Measurements from ENCODE around the gene CRYGN.

CRYGN gene

DNA sequence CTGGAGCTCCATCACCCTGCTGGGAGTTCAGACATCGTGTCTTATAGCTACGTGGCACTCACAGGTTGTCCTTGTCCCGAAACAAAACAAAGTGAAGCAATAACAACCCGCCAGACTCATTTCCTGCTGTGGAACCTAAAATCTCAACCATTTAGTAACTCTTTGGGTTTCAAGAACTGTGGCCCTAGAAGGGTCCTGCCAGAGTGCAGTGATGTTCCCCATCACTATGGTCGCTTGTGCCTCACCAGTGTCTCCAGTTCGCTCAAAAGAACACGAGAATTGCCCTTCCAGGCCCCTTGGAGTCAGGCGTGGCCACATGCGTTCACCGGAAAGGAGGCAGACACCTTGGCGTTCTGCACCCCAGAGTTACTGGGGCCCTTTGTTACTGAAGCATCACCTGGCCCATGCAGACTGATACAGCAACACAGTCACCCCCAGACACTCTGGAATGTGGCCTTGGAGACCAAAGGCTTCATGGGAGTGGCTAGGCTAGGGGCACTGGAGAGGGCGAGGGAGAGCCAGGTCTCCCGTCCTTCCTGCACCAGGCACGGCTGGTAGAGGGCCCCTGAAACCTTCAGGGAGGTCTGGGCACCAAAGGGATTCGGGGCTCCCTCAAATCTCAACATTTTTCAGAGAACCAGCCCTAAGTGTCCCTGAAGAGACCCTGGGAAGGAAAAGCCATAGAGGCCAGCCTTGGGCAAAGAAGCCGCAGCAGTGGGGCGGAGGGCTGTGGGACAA is 908 bp downstream of the CRYGN start:
- no peak for DNase-seq (ENCODE audit: low read depth)

- no peak for DNase-seq (ENCODE audit: low read depth)
Measured at GRCh38 chr7:151437866-151438516, 1.9 kb downstream of the CRYGN start.

GRCh38 chr7:151437159-151437553 is 2.8 kb downstream of the CRYGN start:
- no peak for DNase-seq (ENCODE audit: low read depth)

GRCh38 chr7:151436446-151437158 is 3.3 kb downstream of the CRYGN start:
- peak; percentile 75 for DNase-seq (ENCODE audit: low read depth)

GRCh38 chr7:151435971-151436370 is 4.0 kb downstream of the CRYGN start:
- DNase-seq (ENCODE audit: low read depth): no peak

DNA sequence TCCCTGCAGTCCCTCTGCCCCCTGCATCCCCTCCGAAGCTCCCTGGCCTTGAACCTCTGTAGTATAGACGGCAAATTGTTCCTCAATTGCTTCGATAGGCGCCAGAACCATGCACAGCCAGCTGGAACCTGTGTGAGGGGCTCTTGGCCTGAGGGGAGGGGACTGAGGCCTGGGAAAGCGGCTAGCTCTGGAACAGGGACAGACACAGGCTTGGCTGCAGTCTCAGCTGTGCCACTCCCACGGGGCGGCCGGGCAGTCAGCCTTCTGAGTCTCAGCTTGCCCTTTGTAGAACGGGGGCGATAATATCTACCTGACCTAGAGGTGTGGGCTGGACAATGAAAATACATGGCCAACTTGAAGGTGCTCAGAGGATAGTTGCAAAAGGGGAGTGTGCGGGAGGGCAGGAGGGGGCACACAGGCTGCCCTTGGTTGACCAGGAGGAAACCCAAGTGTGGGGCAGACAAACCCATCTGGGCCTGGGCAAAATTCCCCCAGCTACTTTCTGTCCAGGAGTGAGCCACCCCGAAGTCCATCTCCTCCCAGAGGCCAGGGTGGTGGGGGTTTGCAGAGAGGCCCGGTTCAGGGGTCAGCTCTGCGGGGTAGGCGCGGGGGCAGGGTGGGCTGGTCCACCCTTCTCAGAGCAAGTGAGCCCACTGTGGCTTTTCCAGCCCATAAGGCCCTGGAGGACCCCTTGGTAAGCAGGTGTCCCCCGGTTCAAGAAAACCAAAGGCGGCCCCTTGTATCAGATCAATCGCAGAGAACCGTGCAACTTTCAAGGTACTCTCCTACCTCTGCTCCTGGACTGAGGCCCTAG is 4.6 kb downstream of the CRYGN start:
- no peak for DNase-seq (ENCODE audit: low read depth)

- no peak for DNase-seq (ENCODE audit: low read depth)
Measured at GRCh38 chr7:151434549-151434948, 5.4 kb downstream of the CRYGN start.

- no peak for DNase-seq (ENCODE audit: low read depth)
Measured at GRCh38 chr7:151433721-151434400, 6.1 kb downstream of the CRYGN start.

- no peak for DNase-seq (ENCODE audit: low read depth)
Measured at GRCh38 chr7:151432658-151433521, 7.1 kb downstream of the CRYGN start.

- no peak for DNase-seq (ENCODE audit: low read depth)
Measured at GRCh38 chr7:151431768-151432311, 8.1 kb downstream of the CRYGN start.

- no peak for DNase-seq (ENCODE audit: low read depth)
Measured at GRCh38 chr7:151431281-151431767, 8.6 kb downstream of the CRYGN start.

DNA sequence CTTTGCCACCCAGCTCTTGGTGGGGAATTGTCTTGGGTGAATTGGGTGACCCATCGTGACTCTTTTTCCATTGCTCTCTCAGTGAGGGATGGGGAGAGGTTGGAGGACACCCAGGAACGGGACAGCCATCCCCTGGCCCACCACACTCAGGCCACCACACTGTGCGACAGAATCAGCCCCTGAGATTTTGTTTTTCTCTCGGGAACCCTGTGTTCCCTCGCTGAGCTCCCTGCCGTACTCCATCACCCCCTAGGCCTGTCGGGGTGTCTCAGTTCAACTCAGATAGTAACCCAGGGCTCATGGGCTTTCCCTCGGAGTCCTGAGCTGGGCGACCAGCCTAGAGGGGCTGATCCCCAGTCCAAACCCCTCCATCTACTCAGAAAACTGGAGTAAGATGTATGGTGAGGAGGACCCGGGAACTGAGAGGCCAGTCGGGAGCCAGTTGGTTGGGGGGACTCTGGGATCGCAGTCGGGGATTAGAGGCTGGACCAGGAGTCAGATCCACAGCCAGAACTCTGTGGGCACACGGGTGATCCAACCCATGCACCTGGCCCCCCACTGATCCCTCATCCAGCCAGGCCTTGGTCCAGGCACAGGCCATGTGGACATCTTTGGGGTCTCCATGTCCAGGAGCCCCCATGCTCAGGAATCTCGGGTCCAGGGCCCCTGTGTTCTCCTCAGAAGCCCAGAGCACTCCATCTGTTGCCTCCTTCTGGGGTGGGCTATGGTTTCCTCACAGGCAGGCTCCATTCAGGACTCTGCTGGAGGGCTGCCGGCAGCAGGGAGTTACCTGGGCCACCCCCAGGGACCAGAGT is 9.3 kb downstream of the CRYGN start:
- no peak for DNase-seq (ENCODE audit: low read depth)

DNA sequence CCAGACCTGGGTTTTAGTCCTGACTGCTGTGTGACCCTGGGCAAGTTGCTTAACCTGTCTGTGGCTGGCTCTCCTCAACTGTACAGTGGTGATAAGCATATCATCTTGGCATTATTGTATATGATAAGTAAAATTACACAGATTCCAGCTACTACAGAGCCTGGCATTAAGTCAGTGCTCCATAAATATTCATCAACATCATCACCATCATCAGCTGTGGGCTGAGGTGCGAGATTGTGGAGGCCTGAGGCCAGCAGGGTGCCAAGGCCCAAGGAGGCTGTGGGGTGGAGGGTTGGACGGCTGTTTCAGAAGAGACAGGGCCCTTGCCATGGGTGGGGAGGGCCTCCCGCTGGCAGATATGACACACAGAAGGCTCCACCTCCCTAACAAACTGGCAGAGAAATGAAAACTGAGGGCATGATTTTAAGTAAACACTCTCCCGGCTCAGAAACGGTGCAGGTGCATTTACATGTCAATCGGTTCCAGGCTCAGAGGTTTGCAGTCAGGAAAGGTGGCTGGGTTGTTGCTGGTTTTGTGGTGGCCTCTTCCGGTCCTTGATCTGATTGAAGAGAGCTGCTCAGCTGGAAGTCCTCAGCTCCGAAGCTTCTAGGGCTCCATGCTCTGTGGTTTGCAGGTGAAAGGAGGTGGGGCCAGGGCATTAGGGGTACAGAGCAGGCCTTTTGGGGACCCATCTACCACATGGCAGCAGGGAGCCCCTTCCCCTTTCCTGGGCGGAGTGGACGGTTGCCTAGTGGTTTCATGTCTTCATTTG is 10.2 kb downstream of the CRYGN start:
- DNase-seq (ENCODE audit: low read depth): no peak

DNA sequence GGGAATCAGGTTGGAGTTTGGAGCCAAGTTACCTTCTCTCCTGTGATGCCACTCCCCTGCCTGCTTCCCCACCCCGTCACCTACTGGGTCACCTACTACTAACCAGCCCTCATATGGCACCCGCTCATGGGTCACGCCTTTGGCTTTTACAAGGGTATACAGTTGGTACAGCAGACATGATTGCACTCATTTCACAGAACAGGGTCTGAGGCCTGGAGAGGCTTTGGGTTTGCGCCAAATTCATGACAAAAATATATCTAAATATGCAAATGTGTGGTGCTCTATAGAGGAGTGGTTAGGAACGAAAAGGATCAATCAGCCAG is 10.7 kb downstream of the CRYGN start:
- no peak for DNase-seq (ENCODE audit: low read depth)

GRCh38 chr7:151428378-151429236 is 11.3 kb downstream of the CRYGN start:
- peak; percentile 91 for DNase-seq (ENCODE audit: low read depth)

DNA sequence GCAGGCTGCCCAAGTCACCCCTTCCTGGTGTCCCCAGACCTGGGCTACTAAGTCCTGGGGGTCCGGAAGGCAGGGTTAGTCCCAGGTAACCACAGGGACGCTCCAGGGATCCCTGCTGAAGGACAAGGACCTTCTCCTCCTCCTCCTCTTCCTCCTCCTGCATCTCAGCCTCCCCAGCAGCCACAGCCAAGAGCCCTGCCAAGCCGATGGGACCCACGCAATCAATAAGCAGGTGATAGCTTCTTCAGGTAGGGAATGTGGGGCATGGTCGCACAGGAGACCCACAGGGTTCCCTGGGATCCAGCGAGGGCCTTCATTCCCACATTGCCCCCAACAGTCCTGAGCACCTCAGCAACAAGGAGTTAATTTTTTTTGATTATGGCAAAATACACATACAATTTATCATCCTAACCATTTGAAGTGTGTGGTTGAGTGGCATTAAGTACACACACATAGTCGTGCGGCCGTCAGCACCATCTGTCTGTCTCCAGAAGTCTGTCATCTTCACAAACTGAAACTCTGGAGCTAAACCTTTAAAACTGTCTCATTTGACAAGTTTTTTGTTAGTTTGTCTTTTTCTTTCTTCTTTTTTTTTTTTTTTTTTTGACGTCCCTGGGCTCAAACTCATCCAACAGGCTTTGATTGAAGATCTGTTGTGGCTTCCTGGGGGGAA is 12.1 kb downstream of the CRYGN start:
- DNase-seq (ENCODE audit: low read depth): no peak
